Mesendoderm (in vitro differentiated cells): Measurements from ENCODE around the gene DMD.

Experiments used
- DNase-seq: peaks from one replicate; pipeline ENCODE4 v3.0.0; 2013
- H2AK5ac ChIP-seq: 2 replicates; pipeline ENCODE4 v1.6.1; 2013; ENCODE audit warnings: low read length, inconsistent platforms
- H2BK120ac ChIP-seq: 2 replicates; pipeline ENCODE4 v1.6.1; 2013; ENCODE audit warnings: low read depth, mild to moderate bottlenecking, low read length, moderate library complexity, mixed read lengths
- H2BK15ac ChIP-seq: replicated peaks from 2 replicates; pipeline ENCODE4 v1.6.1; 2013; ENCODE audit warnings: low read depth, mild to moderate bottlenecking, moderate library complexity
- H2BK5ac ChIP-seq: 2 replicates; pipeline ENCODE4 v1.6.1; 2013; ENCODE audit warnings: low read length, inconsistent platforms
- H3K18ac ChIP-seq: 2 replicates; pipeline ENCODE4 v1.6.1; 2013; ENCODE audit warnings: mild to moderate bottlenecking, low read length, mixed read lengths
- H3K23ac ChIP-seq: one replicate; pipeline ENCODE4 v1.6.1; 2013; ENCODE audit warnings: low read length
- H3K27ac ChIP-seq: 2 replicates; pipeline ENCODE4 v1.5.1; 2013; ENCODE audit warnings: low read depth, mild to moderate bottlenecking, inconsistent platforms, low read length, moderate library complexity
- H3K27me3 ChIP-seq: 2 replicates; pipeline ENCODE4 v1.6.1; 2013; ENCODE audit warnings: low read length, control low read depth, mild to moderate bottlenecking, inconsistent platforms; ENCODE audit not compliant: insufficient read depth, poor library complexity
- H3K36me3 ChIP-seq: 2 replicates; pipeline ENCODE4 v1.6.1; 2013; ENCODE audit warnings: low read length, inconsistent platforms; ENCODE audit not compliant: control insufficient read depth, insufficient read depth
- H3K4ac ChIP-seq: one replicate; pipeline ENCODE4 v1.6.1; 2013; ENCODE audit warnings: low read depth, mild to moderate bottlenecking, low read length, moderate library complexity
- H3K4me1 ChIP-seq: 2 replicates; pipeline ENCODE4 v1.6.1; 2013; ENCODE audit warnings: low read depth, low read length, inconsistent platforms; ENCODE audit not compliant: control insufficient read depth
- H3K4me2 ChIP-seq: 2 replicates; pipeline ENCODE4 v1.6.1; 2013; ENCODE audit warnings: low read length
- H3K4me3 ChIP-seq: 2 replicates; pipeline ENCODE4 v1.5.1; 2013; ENCODE audit warnings: mild to moderate bottlenecking, low read length
- H3K56ac ChIP-seq: one replicate; pipeline ENCODE4 v1.6.1; 2013; ENCODE audit warnings: low read length
- H3K79me1 ChIP-seq: 2 replicates; pipeline ENCODE4 v1.6.1; 2013; ENCODE audit warnings: low read length, inconsistent platforms
- H3K79me2 ChIP-seq: 2 replicates; pipeline ENCODE4 v1.6.1; 2013; ENCODE audit warnings: mild to moderate bottlenecking, low read length; ENCODE audit not compliant: control insufficient read depth, insufficient read depth
- H3K9ac ChIP-seq: 2 replicates; pipeline ENCODE4 v1.6.1; 2013; ENCODE audit warnings: low read length, inconsistent platforms
- H4K5ac ChIP-seq: one replicate; pipeline ENCODE4 v1.6.1; 2013; ENCODE audit warnings: low read length
- H4K8ac ChIP-seq: one replicate; pipeline ENCODE4 v1.6.1; 2013; ENCODE audit warnings: low read depth, mild to moderate bottlenecking, control low read depth, low read length, moderate library complexity
- WGBS: extraction: QIAGEN DNeasy Blood & Tissue Kit; methylation state at CpG from one replicate; pipeline ENCODE4 v1.1.7; 2013; ENCODE audit warnings: low lambda C conversion rate, missing lambda C conversion rate; ENCODE audit not compliant: insufficient coverage; ENCODE audit errors: extremely low coverage; 5-methylcytosine and 5-hydroxymethylcytosine counted together

DMD gene

GRCh38 chrX:31237189-31237588 lies 1974.2 kb downstream of the DMD start:
- Histone ChIP-seq H3K79me2 (no peaks in the 10 kb centered on the region), H3K9ac (no peak overlapping the region), H3K27me3 (no peaks in the 10 kb centered on the region), H3K56ac (no peak overlapping the region), H3K23ac (no peak overlapping the region), H4K5ac (no peak overlapping the region), H3K4me2 (no peak overlapping the region), H2AK5ac (no peak overlapping the region), H2BK5ac (no peak overlapping the region), H3K18ac (no peak overlapping the region), H3K4ac (no peak overlapping the region), H2BK120ac (no peak overlapping the region), H3K36me3 (no peaks in the 10 kb centered on the region), H3K4me1 (no peaks in the 10 kb centered on the region), H4K8ac (no peak overlapping the region), H3K4me3 (no peak overlapping the region), H2BK15ac (no peak overlapping the region), H3K27ac (no peak overlapping the region), H3K79me1 (no peaks in the 10 kb centered on the region)
- no CpG with 5 or more reads among the region's 1 CpG for WGBS
- DNase-seq: no peak

- Histone ChIP-seq H3K79me2 (no peaks in the 10 kb centered on the region), H4K5ac (no peak overlapping the region), H3K4me2 (no peak overlapping the region), H2BK120ac (no peak overlapping the region), H3K4me3 (no peak overlapping the region), H3K56ac (no peak overlapping the region), H3K27me3 (no peaks in the 10 kb centered on the region), H3K23ac (no peak overlapping the region), H3K27ac (no peak overlapping the region), H2AK5ac (no peak overlapping the region), H3K4ac (no peak overlapping the region), H2BK15ac (no peak overlapping the region), H3K36me3 (no peaks in the 10 kb centered on the region), H2BK5ac (no peak overlapping the region), H4K8ac (no peak overlapping the region), H3K18ac (no peak overlapping the region), H3K9ac (no peak overlapping the region), H3K79me1 (no peaks in the 10 kb centered on the region), H3K4me1 (no peaks in the 10 kb centered on the region)
- WGBS: no CpG with 5 or more reads among the region's 6 CpGs
- no peak for DNase-seq
Observed at GRCh38 chrX:31236231-31236630, 1975.1 kb downstream of the DMD start.

- H3K18ac ChIP-seq: no peak overlapping the region
- no peaks in the 10 kb centered on the region for H3K79me2 ChIP-seq
- no peak for DNase-seq
- no peak overlapping the region for H3K9ac ChIP-seq
- H4K8ac ChIP-seq: no peak overlapping the region
- H3K36me3 ChIP-seq: no peaks in the 10 kb centered on the region
- H4K5ac ChIP-seq: no peak overlapping the region
- H3K23ac ChIP-seq: no peak overlapping the region
- H3K4me2 ChIP-seq: no peak overlapping the region
- H3K4ac ChIP-seq: no peak overlapping the region
- no peak overlapping the region for H2BK15ac ChIP-seq
- H2AK5ac ChIP-seq: no peak overlapping the region
- H3K56ac ChIP-seq: no peak overlapping the region
- H2BK5ac ChIP-seq: no peak overlapping the region
- no peaks in the 10 kb centered on the region for H3K27me3 ChIP-seq
- H2BK120ac ChIP-seq: no peak overlapping the region
- no peak overlapping the region for H3K4me3 ChIP-seq
- no peaks in the 10 kb centered on the region for H3K79me1 ChIP-seq
- no peaks in the 10 kb centered on the region for H3K4me1 ChIP-seq
- no peak overlapping the region for H3K27ac ChIP-seq
- WGBS: no CpG with 5 or more reads among the region's 4 CpGs
Observed at GRCh38 chrX:31233941-31234496, 1977.3 kb downstream of the DMD start.

- no peak overlapping the region for H3K23ac ChIP-seq
- no peak overlapping the region for H2BK15ac ChIP-seq
- no peak overlapping the region for H3K4me2 ChIP-seq
- no peak overlapping the region for H2AK5ac ChIP-seq
- no peak overlapping the region for H3K18ac ChIP-seq
- no peaks in the 10 kb centered on the region for H3K27me3 ChIP-seq
- H3K79me2 ChIP-seq: no peaks in the 10 kb centered on the region
- no peak overlapping the region for H3K27ac ChIP-seq
- no peak overlapping the region for H3K56ac ChIP-seq
- no peaks in the 10 kb centered on the region for H3K4me1 ChIP-seq
- H2BK5ac ChIP-seq: no peak overlapping the region
- no peak overlapping the region for H4K5ac ChIP-seq
- no peaks in the 10 kb centered on the region for H3K79me1 ChIP-seq
- DNase-seq: peak; percentile 16
- WGBS: no CpG with 5 or more reads among the region's 3 CpGs
- H3K36me3 ChIP-seq: no peaks in the 10 kb centered on the region
- H2BK120ac ChIP-seq: no peak overlapping the region
- no peak overlapping the region for H3K4ac ChIP-seq
- H3K9ac ChIP-seq: no peak overlapping the region
- no peak overlapping the region for H4K8ac ChIP-seq
- H3K4me3 ChIP-seq: no peak overlapping the region
Observed at GRCh38 chrX:31232506-31232905, 1978.8 kb downstream of the DMD start.

- no peak overlapping the region for H4K8ac ChIP-seq
- no peak for DNase-seq
- H3K23ac ChIP-seq: no peak overlapping the region
- no peak overlapping the region for H2BK5ac ChIP-seq
- H3K18ac ChIP-seq: no peak overlapping the region
- H3K56ac ChIP-seq: no peak overlapping the region
- H3K79me2 ChIP-seq: no peaks in the 10 kb centered on the region
- no peaks in the 10 kb centered on the region for H3K36me3 ChIP-seq
- H3K79me1 ChIP-seq: no peaks in the 10 kb centered on the region
- no peak overlapping the region for H4K5ac ChIP-seq
- H3K9ac ChIP-seq: no peak overlapping the region
- H3K4me3 ChIP-seq: no peak overlapping the region
- H3K4me1 ChIP-seq: no peaks in the 10 kb centered on the region
- no peak overlapping the region for H3K4me2 ChIP-seq
- H3K27me3 ChIP-seq: no peaks in the 10 kb centered on the region
- WGBS: no CpG with 5 or more reads among the region's 2 CpGs
- no peak overlapping the region for H3K27ac ChIP-seq
- H3K4ac ChIP-seq: no peak overlapping the region
- H2BK15ac ChIP-seq: no peak overlapping the region
- H2BK120ac ChIP-seq: no peak overlapping the region
- H2AK5ac ChIP-seq: no peak overlapping the region
Observed at GRCh38 chrX:31228909-31229308, 1982.4 kb downstream of the DMD start.

- no peak for DNase-seq
Observed at GRCh38 chrX:31228415-31228832, 1982.9 kb downstream of the DMD start.

More at GRCh38 chrX:31228415-31228832, 1982.9 kb downstream of the DMD start:
- Histone ChIP-seq H2BK15ac (no peak overlapping the region), H3K56ac (no peak overlapping the region), H3K4ac (no peak overlapping the region), H4K8ac (no peak overlapping the region), H4K5ac (no peak overlapping the region), H3K79me1 (no peaks in the 10 kb centered on the region), H3K4me1 (no peaks in the 10 kb centered on the region), H2AK5ac (no peak overlapping the region), H3K4me2 (no peak overlapping the region), H2BK120ac (no peak overlapping the region), H3K79me2 (no peaks in the 10 kb centered on the region), H2BK5ac (no peak overlapping the region), H3K4me3 (no peak overlapping the region), H3K18ac (no peak overlapping the region), H3K23ac (no peak overlapping the region), H3K36me3 (no peaks in the 10 kb centered on the region), H3K27me3 (no peaks in the 10 kb centered on the region), H3K9ac (no peak overlapping the region), H3K27ac (no peak overlapping the region)
- WGBS: no CpG with 5 or more reads among the region's 6 CpGs
